Breast epithelium (tissue), 4 donors: Measurements from ENCODE around the gene ANKRD40CL. TPM values are rescaled to one million over a fixed set of nuclear protein-coding genes. Genes with fewer than 3 reads are reported as not detected.

Source experiments
- DNase-seq, 2 donors: peaks; one replicate each; pipeline ENCODE4 v3.0.0-alpha.2; 2019; ENCODE audit warnings: low spot score in 2 of 2
- H3K27ac ChIP-seq, 2 donors: fragments of 200-600 bp; sonication (generic) in 1 of 2; one replicate each; pipeline ENCODE4 v1.5.1; 2016 to 2019; ENCODE audit warnings: mild to moderate bottlenecking in 1 of 2
- H3K27me3 ChIP-seq, 2 donors: fragments of 200-600 bp; sonication (generic) in 1 of 2; one replicate each; pipeline versions ENCODE4 v1.5.1 to v1.6.0; 2017 to 2019; ENCODE audit warnings: control low read depth in 1 of 2, mild to moderate bottlenecking in 1 of 2
- H3K36me3 ChIP-seq: fragments of 200-600 bp; one replicate; pipeline ENCODE4 v1.5.1; 2019
- H3K4me1 ChIP-seq, 2 donors: fragments of 200-600 bp; sonication (generic); one replicate each; pipeline ENCODE4 v1.5.1; 2016 to 2019; ENCODE audit warnings: control low read depth in 1 of 2
- H3K4me3 ChIP-seq, 3 donors: fragments of 200-600 bp; sonication (generic); 1 replicate in 2 of 3; 2 replicates in 1 of 3; pipeline ENCODE4 v1.5.1; 2016 to 2019; ENCODE audit warnings: mild to moderate bottlenecking in 3 of 3, moderate library complexity in 2 of 3
- H3K9me3 ChIP-seq, 2 donors: fragments of 200-600 bp; sonication (generic) in 1 of 2; one replicate each; pipeline ENCODE4 v1.5.1; 2016 to 2019; ENCODE audit warnings: control low read depth in 1 of 2
- CTCF ChIP-seq, 3 donors: fragments of 450-650 bp; IDR thresholded peaks; one replicate each; pipeline ENCODE4 v1.5.1; 2016 to 2017; ENCODE audit warnings: antibody characterized with exemption in 3 of 3, mild to moderate bottlenecking in 3 of 3, moderate library complexity in 3 of 3
- POLR2A ChIP-seq: fragments of 450-650 bp; IDR thresholded peaks from one replicate; pipeline ENCODE4 v1.6.1; 2016; ENCODE audit warnings: antibody characterized with exemption, mild to moderate bottlenecking, moderate library complexity
- POLR2AphosphoS5 ChIP-seq, 3 donors: sonication (generic); formaldehyde crosslinking; IDR thresholded peaks; one replicate each; pipeline ENCODE4 v1.6.1; 2017; ENCODE audit warnings: antibody characterized with exemption in 3 of 3
- intact Hi-C: fragments of 100-400 bp; cut with DNase I; formaldehyde crosslinking; loops from one replicate; pipeline ENCODE4 v1.15.1; 2023; ENCODE audit warnings: low total_unique reads
- total RNA-seq, 3 donors: library from RNA; depleted of rRNA; stranded (reverse); fragments of >200 nt; gene quantifications; one replicate each; pipeline ENCODE4 v1.1.0, GENCODE V29; 2016

The ANKRD40CL gene
- total RNA-seq, 3 donors from 2014 or later, result not detected

GRCh38 chr17:50749245-50749644 is 18.1 kb downstream of the ANKRD40CL start:
- intact Hi-C loops, result no loop called here
- Histone ChIP-seq H3K27me3 (no peaks in the 10 kb centered on the region), H3K4me3 (no peak overlapping the region), H3K36me3 (peaks cover 18% of the 10 kb centered on the region), H3K4me1 (no peaks in the 10 kb centered on the region), H3K9me3 (no peaks in the 10 kb centered on the region), H3K27ac (no peak overlapping the region)
- DNase-seq, result no peak
- TF ChIP-seq POLR2AphosphoS5 (IDR thresholded peaks at IDR 0.05) (no peak), CTCF (IDR thresholded peaks at IDR 0.05) (no peak), POLR2A (no peak)

- no peak for DNase-seq
- Histone ChIP-seq H3K4me3 (no peak overlapping the region), H3K27me3 (no peaks in the 10 kb centered on the region), H3K36me3 (peaks cover 5% of the 10 kb centered on the region), H3K4me1 (no peaks in the 10 kb centered on the region), H3K27ac (no peak overlapping the region), H3K9me3 (no peaks in the 10 kb centered on the region)
- TF ChIP-seq POLR2AphosphoS5 (IDR thresholded peaks at IDR 0.05) (no peak), POLR2A (no peak), CTCF (IDR thresholded peaks at IDR 0.05) (no peak)
- intact Hi-C loops, result no loop called here
Observed at GRCh38 chr17:50745631-50746030, 21.7 kb downstream of the ANKRD40CL start.

- no peaks in the 10 kb centered on the region for H3K27me3 ChIP-seq
- no peak overlapping the region for H3K27ac ChIP-seq
- intact Hi-C loops, result no loop called here
- H3K36me3 ChIP-seq, result no peaks in the 10 kb centered on the region
- H3K4me1 ChIP-seq, result no peaks in the 10 kb centered on the region
- no peaks in the 10 kb centered on the region for H3K9me3 ChIP-seq
- no peak overlapping the region for H3K4me3 ChIP-seq
- DNase-seq, result no peak
- no peak for TF ChIP-seq CTCF (IDR thresholded peaks at IDR 0.05)
- no peak for TF ChIP-seq POLR2AphosphoS5 (IDR thresholded peaks at IDR 0.05)
Observed at GRCh38 chr17:50739098-50739497, 28.2 kb downstream of the ANKRD40CL start.

GRCh38 chr17:50737118-50737698 is 30.1 kb downstream of the ANKRD40CL start:
- intact Hi-C loops, result no loop called here
- Histone ChIP-seq H3K36me3 (no peaks in the 10 kb centered on the region), H3K4me3 (no peak overlapping the region), H3K9me3 (no peaks in the 10 kb centered on the region), H3K27ac (no peak overlapping the region), H3K4me1 (peaks cover 0 to under 1% of the 10 kb centered on the region in 2 donors), H3K27me3 (no peaks in the 10 kb centered on the region)
- no peak for TF ChIP-seq POLR2A
- no peak for TF ChIP-seq CTCF (IDR thresholded peaks at IDR 0.05)
- TF ChIP-seq POLR2AphosphoS5 (IDR thresholded peaks at IDR 0.05), result no peak
- DNase-seq, result no peak

- peaks cover 0 to 10% of the 10 kb centered on the region in 2 donors for H3K4me1 ChIP-seq
- no peaks in the 10 kb centered on the region for H3K36me3 ChIP-seq
- no peak for TF ChIP-seq POLR2A
- no peak for TF ChIP-seq CTCF (IDR thresholded peaks at IDR 0.05)
- TF ChIP-seq POLR2AphosphoS5 (IDR thresholded peaks at IDR 0.05), result no peak
- no peaks in the 10 kb centered on the region for H3K27me3 ChIP-seq
- no peak overlapping the region for H3K4me3 ChIP-seq
- intact Hi-C loops, result no loop called here
- H3K9me3 ChIP-seq, result no peaks in the 10 kb centered on the region
- no peak overlapping the region for H3K27ac ChIP-seq
- DNase-seq, result no peak
Observed at GRCh38 chr17:50735287-50735686, 32.0 kb downstream of the ANKRD40CL start.
